Activated naive CD8-positive, alpha-beta T cell treated with anti-CD3 and anti-CD28 coated beads for 36 hours (primary cell): ENCODE results near the gene AKAP6. TPM values are rescaled to one million over a fixed set of nuclear protein-coding genes. Genes with fewer than 3 reads are reported as not detected.

Experiments
- DNase-seq: peaks from one replicate; pipeline ENCODE4 v3.0.0; 2021
- H3K27ac Mint-ChIP-seq: one replicate; pipeline ENCODE4 v1.8.0; 2022; ENCODE audit warnings: mild to moderate bottlenecking, moderate library complexity, mixed read lengths
- H3K27me3 Mint-ChIP-seq: one replicate; pipeline ENCODE4 v1.8.0; 2022; ENCODE audit warnings: mild to moderate bottlenecking, mixed read lengths
- H3K36me3 Mint-ChIP-seq: one replicate; pipeline ENCODE4 v1.8.0; 2021; ENCODE audit warnings: mild to moderate bottlenecking, mixed read lengths
- H3K4me1 Mint-ChIP-seq: one replicate; pipeline ENCODE4 v1.8.0; 2021; ENCODE audit warnings: mixed read lengths
- H3K4me3 Mint-ChIP-seq: one replicate; pipeline ENCODE4 v1.8.0; 2022; ENCODE audit warnings: mild to moderate bottlenecking, moderate library complexity, mixed read lengths
- H3K9me3 Mint-ChIP-seq: one replicate; pipeline ENCODE4 v1.8.0; 2022; ENCODE audit warnings: mixed read lengths
- total RNA-seq, 2 experiments: library from RNA; stranded (reverse); gene quantifications; one replicate each; pipeline ENCODE4 v1.2.3, GENCODE V29; 2021

The AKAP6 gene
- total RNA-seq, 2 experiments from 2014 or later: 1.3 to 2.1 TPM

DNA sequence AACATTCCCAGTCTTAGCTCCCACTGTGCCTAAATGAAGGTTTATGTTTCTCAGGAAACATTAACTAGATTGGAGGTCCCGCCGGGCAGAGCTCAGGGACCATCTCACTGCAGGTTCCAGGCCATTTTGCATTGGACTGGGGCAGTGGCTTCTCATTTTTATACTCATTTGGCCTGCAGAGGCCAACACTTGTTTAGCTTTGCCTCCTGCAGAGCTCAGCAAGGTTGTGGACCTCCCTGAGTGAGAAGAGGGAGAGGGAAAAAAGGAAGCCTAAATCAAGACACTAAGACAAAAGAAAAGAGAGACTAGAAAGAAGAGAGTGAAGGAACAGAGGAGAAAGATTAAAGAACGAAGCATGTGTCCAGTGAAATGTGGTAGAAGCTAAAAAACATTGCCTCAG lies 280.3 kb downstream of the AKAP6 start:
- H3K4me3 Mint-ChIP-seq: no peak overlapping the region
- no peak for DNase-seq
- no peaks in the 10 kb centered on the region for H3K27me3 Mint-ChIP-seq
- H3K9me3 Mint-ChIP-seq: no peaks in the 10 kb centered on the region
- no peaks in the 10 kb centered on the region for H3K36me3 Mint-ChIP-seq
- H3K27ac Mint-ChIP-seq: no peak overlapping the region
- H3K4me1 Mint-ChIP-seq: no peaks in the 10 kb centered on the region

GRCh38 chr14:32611752-32612151 lies 282.7 kb downstream of the AKAP6 start:
- Mint-ChIP-seq H3K4me3 (no peak overlapping the region), H3K27ac (no peak overlapping the region), H3K36me3 (no peaks in the 10 kb centered on the region), H3K27me3 (no peaks in the 10 kb centered on the region), H3K4me1 (no peaks in the 10 kb centered on the region), H3K9me3 (no peaks in the 10 kb centered on the region)
- DNase-seq: no peak

DNA sequence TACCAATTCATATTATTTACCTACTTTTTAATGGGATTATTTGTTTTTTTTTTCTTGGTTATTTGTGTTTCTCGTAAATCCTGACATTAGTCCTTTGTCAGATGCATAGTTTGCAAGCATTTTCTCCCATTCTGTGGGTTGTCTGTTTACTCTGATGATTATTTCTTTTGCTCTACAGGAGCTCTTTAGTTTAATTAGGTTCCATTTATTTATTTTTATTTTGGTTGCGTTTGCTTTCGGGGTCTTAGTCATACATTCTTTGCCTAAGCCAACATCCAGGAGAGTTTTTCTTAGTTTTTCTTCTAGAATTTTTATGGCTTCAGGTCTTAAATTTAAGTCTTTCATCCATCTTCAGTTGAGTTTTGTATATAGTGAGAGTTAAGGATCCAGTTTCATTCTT lies 289.9 kb downstream of the AKAP6 start:
- no peak for DNase-seq
- Mint-ChIP-seq H3K4me3 (no peak overlapping the region), H3K27me3 (peaks cover 5% of the 10 kb centered on the region), H3K36me3 (peaks cover 2% of the 10 kb centered on the region), H3K27ac (no peak overlapping the region), H3K9me3 (peaks cover 4% of the 10 kb centered on the region), H3K4me1 (no peaks in the 10 kb centered on the region)

DNA sequence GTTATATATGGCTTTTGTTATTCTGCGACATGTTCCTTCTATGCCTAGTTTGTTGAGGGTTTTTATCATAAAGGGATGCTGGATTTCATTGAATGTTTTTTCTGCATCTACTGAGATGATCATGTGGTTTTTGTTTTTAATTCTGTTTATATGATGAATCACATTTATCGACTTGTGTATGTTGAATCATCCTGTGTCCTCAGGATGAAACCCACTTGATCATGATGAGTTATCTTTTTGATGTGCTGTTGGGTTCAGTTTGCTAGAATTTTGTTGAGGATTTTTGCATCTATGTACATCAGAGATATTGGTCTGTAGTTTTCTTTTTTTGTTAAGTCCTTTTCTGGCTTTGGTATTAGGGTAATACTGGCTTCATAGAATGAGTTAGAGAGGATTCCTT lies 291.2 kb downstream of the AKAP6 start:
- Mint-ChIP-seq H3K4me1 (no peaks in the 10 kb centered on the region), H3K36me3 (peaks cover 2% of the 10 kb centered on the region), H3K27me3 (peaks cover 5% of the 10 kb centered on the region), H3K9me3 (peaks cover 4% of the 10 kb centered on the region), H3K4me3 (no peak overlapping the region), H3K27ac (no peak overlapping the region)
- DNase-seq: no peak

GRCh38 chr14:32620724-32621123 lies 291.6 kb downstream of the AKAP6 start:
- H3K9me3 Mint-ChIP-seq: peaks cover 4% of the 10 kb centered on the region
- peaks cover 5% of the 10 kb centered on the region for H3K27me3 Mint-ChIP-seq
- H3K4me3 Mint-ChIP-seq: no peak overlapping the region
- H3K4me1 Mint-ChIP-seq: no peaks in the 10 kb centered on the region
- DNase-seq: no peak
- H3K36me3 Mint-ChIP-seq: peaks cover 2% of the 10 kb centered on the region
- H3K27ac Mint-ChIP-seq: no peak overlapping the region

DNA sequence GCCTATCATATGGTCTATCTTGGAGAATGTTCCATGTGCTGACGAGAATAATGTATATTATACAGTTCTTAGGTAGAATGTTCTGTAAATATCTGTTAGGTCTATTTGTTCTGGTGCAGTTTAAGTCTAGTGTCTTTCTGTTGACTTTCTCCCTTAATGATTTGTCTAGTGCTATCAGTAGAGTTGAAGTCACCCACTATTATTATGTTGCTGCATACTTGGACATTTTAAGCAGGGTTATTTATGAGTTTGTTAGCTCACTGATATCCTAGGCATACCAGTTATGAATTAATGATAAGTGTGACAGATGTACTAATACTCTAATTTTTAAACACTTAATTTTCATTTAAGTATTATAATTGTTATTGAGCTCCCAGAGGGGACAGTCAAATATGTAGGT lies 292.5 kb downstream of the AKAP6 start:
- Mint-ChIP-seq H3K27me3 (peaks cover 5% of the 10 kb centered on the region), H3K36me3 (peaks cover 2% of the 10 kb centered on the region), H3K9me3 (peaks cover 6% of the 10 kb centered on the region), H3K27ac (no peak overlapping the region), H3K4me1 (no peaks in the 10 kb centered on the region), H3K4me3 (no peak overlapping the region)
- DNase-seq: no peak

- H3K36me3 Mint-ChIP-seq: peaks cover 2% of the 10 kb centered on the region
- peaks cover 5% of the 10 kb centered on the region for H3K27me3 Mint-ChIP-seq
- peaks cover 2% of the 10 kb centered on the region for H3K4me1 Mint-ChIP-seq
- no peak for DNase-seq
- peaks cover 6% of the 10 kb centered on the region for H3K9me3 Mint-ChIP-seq
- no peak overlapping the region for H3K4me3 Mint-ChIP-seq
- no peak overlapping the region for H3K27ac Mint-ChIP-seq
Observed at GRCh38 chr14:32622742-32623141, 293.6 kb downstream of the AKAP6 start.

DNA sequence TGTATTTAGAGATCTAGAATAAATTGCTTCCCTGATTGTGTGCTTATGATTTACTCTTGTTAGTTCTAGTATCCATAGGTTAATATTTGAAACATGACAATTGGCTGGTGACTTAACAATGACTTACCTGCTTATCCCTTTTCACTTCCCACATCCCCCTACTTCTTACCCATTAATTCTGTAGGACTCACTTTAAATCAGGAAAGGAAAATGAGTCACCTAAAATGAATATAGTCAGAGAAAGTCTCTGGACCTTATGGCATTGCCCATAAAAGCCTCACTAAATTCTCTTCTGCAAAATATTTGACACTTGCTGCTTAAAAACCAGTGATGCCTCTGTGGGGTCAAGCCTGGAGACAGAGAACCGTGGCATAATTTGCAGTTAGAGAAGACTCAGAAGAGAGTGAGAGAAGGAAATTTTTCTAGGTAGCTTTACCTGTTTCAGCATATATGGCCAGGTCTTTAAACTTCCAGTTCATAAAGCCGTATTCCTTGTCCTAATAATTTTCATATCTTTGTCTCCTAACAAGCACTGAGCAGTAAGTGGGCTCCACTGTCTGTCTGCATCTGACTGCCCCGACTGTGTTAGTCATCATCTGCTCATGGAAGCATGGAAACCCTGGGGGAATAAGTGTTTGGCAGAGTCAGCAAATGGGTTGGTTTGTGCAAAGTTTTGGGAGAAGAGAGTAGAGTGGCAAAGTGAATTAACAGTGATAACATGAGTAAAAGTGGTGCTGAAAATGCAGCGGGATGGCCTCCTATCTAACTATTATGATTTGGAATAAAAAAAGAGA lies 294.4 kb downstream of the AKAP6 start:
- H3K9me3 Mint-ChIP-seq: peaks cover 4% of the 10 kb centered on the region
- no peak overlapping the region for H3K27ac Mint-ChIP-seq
- peaks cover 5% of the 10 kb centered on the region for H3K27me3 Mint-ChIP-seq
- no peaks in the 10 kb centered on the region for H3K36me3 Mint-ChIP-seq
- peaks cover 2% of the 10 kb centered on the region for H3K4me1 Mint-ChIP-seq
- no peak for DNase-seq
- H3K4me3 Mint-ChIP-seq: no peak overlapping the region

DNA sequence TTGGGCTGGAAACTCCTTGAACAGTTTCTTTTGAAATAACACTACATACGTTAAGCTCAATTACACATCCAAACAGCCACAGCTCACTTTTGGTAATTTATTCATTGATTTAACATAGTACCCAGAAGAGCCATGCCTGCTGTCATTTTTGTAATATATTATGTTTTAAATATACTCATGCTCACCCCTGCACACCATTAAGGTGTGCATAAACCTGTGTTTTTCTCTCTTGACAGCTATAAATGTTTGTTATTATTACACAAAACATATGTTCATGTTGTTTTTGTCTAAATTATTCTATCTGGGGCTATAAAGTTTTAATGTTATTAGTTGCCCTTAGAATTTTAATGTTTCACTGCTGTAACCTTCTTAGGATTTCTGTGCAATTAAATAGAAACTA lies 296.1 kb downstream of the AKAP6 start:
- peaks cover 4% of the 10 kb centered on the region for H3K9me3 Mint-ChIP-seq
- peaks cover 2% of the 10 kb centered on the region for H3K4me1 Mint-ChIP-seq
- no peak for DNase-seq
- H3K4me3 Mint-ChIP-seq: no peak overlapping the region
- H3K27me3 Mint-ChIP-seq: peaks cover 5% of the 10 kb centered on the region
- H3K36me3 Mint-ChIP-seq: no peaks in the 10 kb centered on the region
- no peak overlapping the region for H3K27ac Mint-ChIP-seq

DNA sequence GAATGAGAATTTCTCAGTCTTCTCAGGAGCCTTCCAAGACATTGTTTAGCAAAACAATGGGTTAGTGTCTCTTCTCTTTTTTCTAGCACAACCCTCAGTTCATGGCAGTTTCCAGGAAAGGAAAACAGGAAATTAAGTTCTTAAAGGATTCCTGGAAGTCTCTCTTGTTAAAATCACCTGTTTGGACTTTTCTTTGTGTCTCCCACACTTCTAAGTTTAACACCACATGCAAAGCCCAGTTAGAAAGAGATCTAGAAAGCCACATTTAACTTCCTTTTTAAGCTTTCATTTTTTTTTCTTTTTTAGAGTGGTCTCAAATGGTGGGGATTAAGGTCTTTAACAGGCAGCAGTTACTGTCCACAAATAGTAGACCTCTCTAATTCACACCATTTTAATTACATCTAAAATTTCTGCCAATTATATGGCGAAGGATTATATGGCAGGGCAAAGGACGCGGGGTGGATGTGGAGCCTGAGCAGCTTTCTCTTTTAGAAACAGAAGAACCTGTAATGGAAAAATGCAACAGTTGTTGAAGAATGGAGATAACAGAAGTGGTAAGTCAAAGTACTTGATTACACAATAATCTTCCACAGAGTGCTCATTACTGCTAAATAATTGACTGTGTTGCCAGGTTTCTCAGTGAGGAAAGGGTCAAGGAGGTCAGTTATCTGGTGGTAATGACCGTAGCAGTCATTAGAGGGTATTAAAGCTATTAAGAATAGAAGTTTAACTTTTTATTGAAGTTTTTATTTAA lies 298.6 kb downstream of the AKAP6 start:
- Mint-ChIP-seq H3K9me3 (peaks cover 4% of the 10 kb centered on the region), H3K36me3 (no peaks in the 10 kb centered on the region), H3K27me3 (no peaks in the 10 kb centered on the region), H3K27ac (no peak overlapping the region), H3K4me3 (no peak overlapping the region), H3K4me1 (peaks cover 2% of the 10 kb centered on the region)
- DNase-seq: no peak

DNA sequence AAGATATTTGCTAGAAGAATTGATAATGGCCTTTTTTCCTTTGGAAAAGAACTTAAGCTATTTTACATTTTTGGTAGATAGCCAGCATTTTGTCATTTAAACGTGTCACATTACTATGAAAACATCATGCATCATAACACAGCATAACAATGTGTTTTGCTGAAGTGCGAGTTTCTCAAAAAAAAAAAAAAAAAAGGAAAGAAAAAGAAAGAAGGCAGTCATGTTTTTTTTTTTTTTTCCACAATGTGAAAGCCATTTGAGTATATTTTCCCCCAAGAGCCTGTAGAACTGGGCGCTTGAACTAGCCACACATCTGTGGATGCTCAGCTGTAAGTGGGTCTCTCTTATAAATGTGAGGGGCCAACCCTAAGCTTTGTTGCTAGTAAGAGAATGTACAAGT lies 300.1 kb downstream of the AKAP6 start:
- DNase-seq: no peak
- peaks cover 4% of the 10 kb centered on the region for H3K9me3 Mint-ChIP-seq
- H3K27me3 Mint-ChIP-seq: no peaks in the 10 kb centered on the region
- H3K4me3 Mint-ChIP-seq: no peak overlapping the region
- H3K27ac Mint-ChIP-seq: no peak overlapping the region
- no peaks in the 10 kb centered on the region for H3K36me3 Mint-ChIP-seq
- H3K4me1 Mint-ChIP-seq: peaks cover 2% of the 10 kb centered on the region

GRCh38 chr14:32630701-32631100 lies 301.6 kb downstream of the AKAP6 start:
- H3K36me3 Mint-ChIP-seq: no peaks in the 10 kb centered on the region
- H3K27me3 Mint-ChIP-seq: no peaks in the 10 kb centered on the region
- no peak overlapping the region for H3K27ac Mint-ChIP-seq
- peaks cover 2% of the 10 kb centered on the region for H3K4me1 Mint-ChIP-seq
- DNase-seq: no peak
- H3K4me3 Mint-ChIP-seq: no peak overlapping the region
- peaks cover 4% of the 10 kb centered on the region for H3K9me3 Mint-ChIP-seq

- no peaks in the 10 kb centered on the region for H3K36me3 Mint-ChIP-seq
- no peak for DNase-seq
- H3K27ac Mint-ChIP-seq: no peak overlapping the region
- no peak overlapping the region for H3K4me3 Mint-ChIP-seq
- no peaks in the 10 kb centered on the region for H3K4me1 Mint-ChIP-seq
- no peaks in the 10 kb centered on the region for H3K27me3 Mint-ChIP-seq
- H3K9me3 Mint-ChIP-seq: no peaks in the 10 kb centered on the region
Observed at GRCh38 chr14:32633224-32633859, 304.2 kb downstream of the AKAP6 start.

DNA sequence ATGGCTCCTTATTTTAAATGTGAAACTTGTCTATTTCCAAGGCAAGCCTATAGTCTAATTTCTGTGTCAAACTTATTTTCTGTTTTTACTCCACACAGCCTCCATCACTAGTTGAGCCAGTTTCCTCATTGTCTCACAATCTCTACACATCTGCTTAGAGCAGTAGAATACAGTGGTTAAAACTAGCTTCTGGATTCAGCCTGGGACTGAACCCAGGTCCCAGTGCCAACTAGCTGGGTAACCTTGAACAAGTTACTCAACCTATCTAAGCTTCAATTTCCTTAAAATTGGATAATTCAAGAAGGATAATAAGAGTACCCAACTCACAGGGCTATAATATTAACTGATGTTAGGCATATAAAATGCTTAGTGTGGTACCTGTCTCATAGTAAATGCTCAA lies 304.8 kb downstream of the AKAP6 start:
- no peak overlapping the region for H3K27ac Mint-ChIP-seq
- no peak overlapping the region for H3K4me3 Mint-ChIP-seq
- H3K36me3 Mint-ChIP-seq: no peaks in the 10 kb centered on the region
- no peaks in the 10 kb centered on the region for H3K9me3 Mint-ChIP-seq
- no peak for DNase-seq
- H3K4me1 Mint-ChIP-seq: no peaks in the 10 kb centered on the region
- no peaks in the 10 kb centered on the region for H3K27me3 Mint-ChIP-seq

- Mint-ChIP-seq H3K27me3 (no peaks in the 10 kb centered on the region), H3K4me1 (no peaks in the 10 kb centered on the region), H3K27ac (no peak overlapping the region), H3K36me3 (no peaks in the 10 kb centered on the region), H3K4me3 (no peak overlapping the region), H3K9me3 (no peaks in the 10 kb centered on the region)
- DNase-seq: no peak
Observed at GRCh38 chr14:32635061-32635719, 306.1 kb downstream of the AKAP6 start.
